ENCODE data around the gene SAMD9L.

DNA sequence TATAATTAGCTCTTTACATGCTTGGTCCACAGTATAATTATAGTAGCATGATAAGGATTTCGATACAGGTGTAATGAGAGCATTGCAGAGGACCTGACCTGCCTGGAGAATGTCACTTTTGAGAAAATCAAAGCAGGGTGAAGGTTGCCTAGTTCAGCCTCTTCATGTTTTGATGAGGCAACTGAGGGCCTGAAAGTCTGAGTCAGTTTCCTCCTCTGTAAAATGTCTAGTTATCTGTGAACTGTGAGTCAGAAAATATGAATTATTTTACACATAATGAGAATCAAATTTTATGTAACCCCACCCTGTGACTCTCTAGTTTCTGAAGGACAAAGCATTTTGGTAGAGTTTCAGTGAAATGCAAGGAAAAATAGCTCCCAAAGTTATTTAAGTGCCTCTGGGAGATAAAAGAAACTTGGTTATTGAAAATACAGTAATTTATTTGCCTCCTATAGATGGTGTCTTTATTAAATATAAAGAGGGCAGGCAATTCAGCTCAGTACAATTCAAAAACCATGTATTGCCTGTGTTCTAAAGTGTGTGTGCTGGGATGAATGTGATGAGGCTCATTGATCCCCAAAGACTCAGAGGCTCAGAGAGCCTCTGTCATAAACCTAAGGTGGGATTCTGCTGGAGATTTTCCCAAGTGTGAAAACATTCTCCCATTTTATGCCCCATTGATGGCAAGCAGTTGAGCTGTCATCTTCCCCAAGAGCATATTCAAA is 37.3 kb upstream of the SAMD9L start:
- TF ChIP-seq MYC (IDR thresholded peaks at IDR 0.05; ENCODE audit: borderline replicate concordance, low read length) (no peak), RFX5 (IDR thresholded peaks at IDR 0.05) (no peak), EP300 (IDR thresholded peaks at IDR 0.05) (no peak), ZFP36 (IDR thresholded peaks at IDR 0.05; ENCODE audit: borderline replicate concordance, partially characterized antibody) (no peak)
- TF ChIP-seq, protein P1, sequence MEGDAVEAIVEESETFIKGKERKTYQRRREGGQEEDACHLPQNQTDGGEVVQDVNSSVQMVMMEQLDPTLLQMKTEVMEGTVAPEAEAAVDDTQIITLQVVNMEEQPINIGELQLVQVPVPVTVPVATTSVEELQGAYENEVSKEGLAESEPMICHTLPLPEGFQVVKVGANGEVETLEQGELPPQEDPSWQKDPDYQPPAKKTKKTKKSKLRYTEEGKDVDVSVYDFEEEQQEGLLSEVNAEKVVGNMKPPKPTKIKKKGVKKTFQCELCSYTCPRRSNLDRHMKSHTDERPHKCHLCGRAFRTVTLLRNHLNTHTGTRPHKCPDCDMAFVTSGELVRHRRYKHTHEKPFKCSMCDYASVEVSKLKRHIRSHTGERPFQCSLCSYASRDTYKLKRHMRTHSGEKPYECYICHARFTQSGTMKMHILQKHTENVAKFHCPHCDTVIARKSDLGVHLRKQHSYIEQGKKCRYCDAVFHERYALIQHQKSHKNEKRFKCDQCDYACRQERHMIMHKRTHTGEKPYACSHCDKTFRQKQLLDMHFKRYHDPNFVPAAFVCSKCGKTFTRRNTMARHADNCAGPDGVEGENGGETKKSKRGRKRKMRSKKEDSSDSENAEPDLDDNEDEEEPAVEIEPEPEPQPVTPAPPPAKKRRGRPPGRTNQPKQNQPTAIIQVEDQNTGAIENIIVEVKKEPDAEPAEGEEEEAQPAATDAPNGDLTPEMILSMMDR (IDR thresholded peaks at IDR 0.05), result no peak
